ENCODE results near the gene TMUB2. TPM values are rescaled to one million over a fixed set of nuclear protein-coding genes. Genes with fewer than 3 reads are reported as not detected.

The TMUB2 gene
- total RNA-seq, 1 donor from 2014 or later = 38.8 TPM

GRCh38 chr17:44191369-44191768 lies 4.6 kb downstream of the TMUB2 start:
- no peak for ATAC-seq
- no peak for DNase-seq
- Histone ChIP-seq H3K4me3 (no peak overlapping the region), H3K27me3 (no peaks in the 10 kb centered on the region), H3K4me1 (peaks cover 15% of the 10 kb centered on the region), H3K27ac (no peak overlapping the region), H3K36me3 (peaks cover 59% of the 10 kb centered on the region), H3K9me3 (no peaks in the 10 kb centered on the region)
- TF ChIP-seq CTCF (IDR thresholded peaks at IDR 0.05) = no peak
- intact Hi-C loops (cut with DNase I) = no loop called here

- intact Hi-C loops (cut with DNase I) = no loop called here
- no peaks in the 10 kb centered on the region for H3K27me3 ChIP-seq
- ATAC-seq = peak; percentile 36
- no peak overlapping the region for H3K4me3 ChIP-seq
- no peak for DNase-seq
- peak overlapping the region; percentile 17 for H3K27ac ChIP-seq
- peaks cover 17% of the 10 kb centered on the region for H3K4me1 ChIP-seq
- H3K9me3 ChIP-seq = no peaks in the 10 kb centered on the region
- H3K36me3 ChIP-seq = peaks cover 66% of the 10 kb centered on the region
- no peak for TF ChIP-seq CTCF (IDR thresholded peaks at IDR 0.05)
Measured at GRCh38 chr17:44191941-44192496, 5.2 kb downstream of the TMUB2 start.

DNA sequence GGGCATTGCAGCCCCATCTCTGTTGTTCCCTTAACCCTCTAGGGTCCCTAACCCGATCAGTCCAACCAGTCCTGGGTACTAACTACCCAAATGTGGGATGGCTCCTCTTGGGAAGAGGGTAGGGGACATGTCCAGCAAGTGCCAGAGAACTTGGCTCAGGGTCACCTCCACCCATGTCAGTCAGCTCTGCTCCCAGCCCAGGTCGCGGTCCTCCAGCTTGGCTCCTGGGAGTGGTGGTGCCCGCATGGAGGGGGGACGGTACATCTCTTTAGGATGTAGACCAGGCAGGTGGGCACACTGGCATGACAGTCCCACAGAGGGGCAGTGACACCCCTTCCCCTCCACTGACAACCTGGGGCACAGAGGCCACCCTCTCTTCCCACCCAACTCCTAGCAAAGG lies 6.0 kb downstream of the TMUB2 start:
- no peak for TF ChIP-seq CTCF (IDR thresholded peaks at IDR 0.05)
- no peak overlapping the region for H3K27ac ChIP-seq
- no peaks in the 10 kb centered on the region for H3K9me3 ChIP-seq
- DNase-seq (no peak), ATAC-seq (no peak)
- H3K4me3 ChIP-seq = no peak overlapping the region
- no peaks in the 10 kb centered on the region for H3K27me3 ChIP-seq
- H3K4me1 ChIP-seq = peaks cover 23% of the 10 kb centered on the region
- peaks cover 72% of the 10 kb centered on the region for H3K36me3 ChIP-seq
- intact Hi-C loops (cut with DNase I) = no loop called here

- intact Hi-C loops (cut with DNase I) = no loop called here
- Histone ChIP-seq H3K36me3 (peaks cover 72% of the 10 kb centered on the region), H3K4me1 (peaks cover 20% of the 10 kb centered on the region), H3K9me3 (no peaks in the 10 kb centered on the region), H3K4me3 (no peak overlapping the region), H3K27me3 (no peaks in the 10 kb centered on the region), H3K27ac (no peak overlapping the region)
- DNase-seq (no peak), ATAC-seq (no peak)
- TF ChIP-seq CTCF (IDR thresholded peaks at IDR 0.05) = no peak
Measured at GRCh38 chr17:44193326-44194084, 6.7 kb downstream of the TMUB2 start.

DNA sequence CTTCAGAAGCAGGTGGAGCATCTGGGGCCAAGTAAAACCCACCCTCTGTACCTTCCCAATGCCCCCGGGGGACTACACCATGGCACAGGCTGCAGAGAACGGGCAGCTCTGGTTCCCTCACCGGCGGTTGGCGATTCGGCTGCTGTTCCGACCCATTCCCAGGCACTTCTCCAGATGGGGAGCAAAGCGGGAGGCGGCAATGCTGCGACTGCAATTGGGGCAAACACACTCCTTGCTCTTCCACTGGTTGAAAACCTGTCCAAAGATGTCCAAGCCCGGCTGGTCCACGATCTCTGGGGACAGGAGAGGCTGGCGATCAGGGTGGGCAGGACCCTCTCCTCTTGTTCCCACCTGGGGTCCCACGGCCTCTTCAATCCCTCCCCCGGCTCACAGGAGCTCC lies 10.3 kb downstream of the TMUB2 start:
- H3K9me3 ChIP-seq = no peaks in the 10 kb centered on the region
- no peak for ATAC-seq
- H3K36me3 ChIP-seq = peaks cover 47% of the 10 kb centered on the region
- H3K4me3 ChIP-seq = no peak overlapping the region
- H3K27ac ChIP-seq = peak overlapping the region; percentile 97
- TF ChIP-seq CTCF (IDR thresholded peaks at IDR 0.05) = no peak
- peaks cover 20% of the 10 kb centered on the region for H3K4me1 ChIP-seq
- DNase-seq = no peak
- H3K27me3 ChIP-seq = no peaks in the 10 kb centered on the region
- intact Hi-C loops (cut with DNase I) = no loop called here

Data from upper lobe of right lung (tissue), 1 donor.